Mammary epithelial cell (primary cell): ENCODE data around the gene RSPO3.

Experiments used
- CTCF ChIP-seq, 2 donors: IDR thresholded peaks in 1 of 2; conservative IDR thresholded peaks in 1 of 2; 2 replicates each; pipeline ENCODE4 v1.5.1; 2011 to 2012; ENCODE audit warnings: inconsistent platforms in 2 of 2, low read length in 2 of 2, mild to moderate bottlenecking in 2 of 2, control low read depth in 1 of 2, low read depth in 1 of 2; ENCODE audit not compliant: insufficient read depth in 1 of 2; ENCODE audit errors: extremely low read depth in 1 of 2
- EZH2 ChIP-seq: IDR thresholded peaks from 2 replicates; pipeline ENCODE4 v1.6.1; 2012; ENCODE audit warnings: low read length, inconsistent platforms, borderline replicate concordance

- TF ChIP-seq CTCF (conservative IDR thresholded peaks at IDR 0.05 in 1 of 2, IDR thresholded peaks at IDR 0.05 in 1 of 2; ENCODE audit: extremely low read depth in 1 of 2, insufficient read depth in 1 of 2, low read depth in 1 of 2, low read length in 2 of 2) (no peak), EZH2 (no peak)
Measured at GRCh38 chr6:127094791-127095190, 23.7 kb upstream of the RSPO3 start.
